GM12874 (cell line): ENCODE results near the gene RSPRY1.

Source experiments
- TF ChIP-seq, protein P1 (sequence below): IDR thresholded peaks from 2 replicates; pipeline ENCODE4 v1.5.1; 2011; ENCODE audit warnings: low read depth, mild to moderate bottlenecking, control low read depth, low read length, moderate library complexity; ENCODE audit not compliant: insufficient read depth

The RSPRY1 gene

DNA sequence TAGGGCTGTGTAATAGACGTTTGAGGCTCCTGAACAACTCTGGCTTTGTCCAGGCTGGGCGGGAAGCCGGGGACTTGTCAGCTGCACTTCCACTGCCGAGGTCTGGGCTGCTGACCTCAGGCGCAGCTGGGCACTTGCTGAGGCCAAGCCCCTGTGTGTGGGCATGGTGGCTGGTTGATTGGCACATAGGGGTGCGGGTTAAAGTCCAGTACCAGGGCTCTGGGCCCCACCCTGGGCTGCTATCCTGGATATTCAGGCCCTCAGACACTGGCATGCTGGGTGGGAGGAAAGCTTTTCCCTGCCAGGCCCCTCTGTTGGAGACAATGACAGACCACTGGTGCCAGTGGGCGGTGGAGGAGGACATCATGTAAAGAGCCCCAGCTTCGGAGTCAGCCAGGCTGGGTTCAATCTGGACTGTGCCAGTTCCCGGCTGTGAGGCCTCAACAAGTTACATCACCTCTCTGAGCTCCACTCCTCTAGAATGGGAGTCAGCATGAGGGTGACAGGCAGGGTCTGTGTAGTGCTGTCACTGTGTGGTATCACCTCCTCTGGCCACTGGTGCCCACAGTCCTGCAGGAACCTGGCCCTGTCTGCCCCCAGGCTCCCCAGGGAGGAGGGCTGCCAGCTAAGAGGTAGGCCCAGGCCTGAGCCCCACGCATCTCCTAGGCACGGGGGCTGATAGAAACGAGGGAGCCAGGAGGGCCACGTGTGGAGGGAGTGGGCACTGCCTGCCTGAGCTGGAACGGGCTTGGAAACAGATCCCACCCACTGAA, 42.8 kb upstream of the RSPRY1 start:
- TF ChIP-seq, protein P1, sequence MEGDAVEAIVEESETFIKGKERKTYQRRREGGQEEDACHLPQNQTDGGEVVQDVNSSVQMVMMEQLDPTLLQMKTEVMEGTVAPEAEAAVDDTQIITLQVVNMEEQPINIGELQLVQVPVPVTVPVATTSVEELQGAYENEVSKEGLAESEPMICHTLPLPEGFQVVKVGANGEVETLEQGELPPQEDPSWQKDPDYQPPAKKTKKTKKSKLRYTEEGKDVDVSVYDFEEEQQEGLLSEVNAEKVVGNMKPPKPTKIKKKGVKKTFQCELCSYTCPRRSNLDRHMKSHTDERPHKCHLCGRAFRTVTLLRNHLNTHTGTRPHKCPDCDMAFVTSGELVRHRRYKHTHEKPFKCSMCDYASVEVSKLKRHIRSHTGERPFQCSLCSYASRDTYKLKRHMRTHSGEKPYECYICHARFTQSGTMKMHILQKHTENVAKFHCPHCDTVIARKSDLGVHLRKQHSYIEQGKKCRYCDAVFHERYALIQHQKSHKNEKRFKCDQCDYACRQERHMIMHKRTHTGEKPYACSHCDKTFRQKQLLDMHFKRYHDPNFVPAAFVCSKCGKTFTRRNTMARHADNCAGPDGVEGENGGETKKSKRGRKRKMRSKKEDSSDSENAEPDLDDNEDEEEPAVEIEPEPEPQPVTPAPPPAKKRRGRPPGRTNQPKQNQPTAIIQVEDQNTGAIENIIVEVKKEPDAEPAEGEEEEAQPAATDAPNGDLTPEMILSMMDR: no peak

DNA sequence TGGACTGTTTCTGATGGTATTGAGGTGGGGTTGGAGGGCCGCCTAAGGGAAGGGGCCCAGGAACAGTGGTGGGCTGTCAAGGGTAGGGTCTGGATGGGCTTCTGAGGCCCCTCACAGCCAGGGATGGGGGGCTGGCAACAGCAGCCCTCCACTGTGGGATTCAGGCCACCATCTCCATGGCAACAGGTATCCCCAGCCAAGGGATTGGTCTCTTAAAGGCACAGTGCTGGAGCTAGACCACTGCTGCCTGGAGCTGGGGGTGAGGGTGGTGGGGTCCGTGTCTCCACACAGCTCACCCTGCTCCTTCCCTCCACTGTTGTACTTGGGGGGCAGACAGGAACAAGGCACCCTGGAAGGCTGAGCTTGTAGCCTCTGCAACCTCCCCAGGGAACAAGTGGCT, 42.1 kb upstream of the RSPRY1 start:
- TF ChIP-seq, protein P1: no peak

DNA sequence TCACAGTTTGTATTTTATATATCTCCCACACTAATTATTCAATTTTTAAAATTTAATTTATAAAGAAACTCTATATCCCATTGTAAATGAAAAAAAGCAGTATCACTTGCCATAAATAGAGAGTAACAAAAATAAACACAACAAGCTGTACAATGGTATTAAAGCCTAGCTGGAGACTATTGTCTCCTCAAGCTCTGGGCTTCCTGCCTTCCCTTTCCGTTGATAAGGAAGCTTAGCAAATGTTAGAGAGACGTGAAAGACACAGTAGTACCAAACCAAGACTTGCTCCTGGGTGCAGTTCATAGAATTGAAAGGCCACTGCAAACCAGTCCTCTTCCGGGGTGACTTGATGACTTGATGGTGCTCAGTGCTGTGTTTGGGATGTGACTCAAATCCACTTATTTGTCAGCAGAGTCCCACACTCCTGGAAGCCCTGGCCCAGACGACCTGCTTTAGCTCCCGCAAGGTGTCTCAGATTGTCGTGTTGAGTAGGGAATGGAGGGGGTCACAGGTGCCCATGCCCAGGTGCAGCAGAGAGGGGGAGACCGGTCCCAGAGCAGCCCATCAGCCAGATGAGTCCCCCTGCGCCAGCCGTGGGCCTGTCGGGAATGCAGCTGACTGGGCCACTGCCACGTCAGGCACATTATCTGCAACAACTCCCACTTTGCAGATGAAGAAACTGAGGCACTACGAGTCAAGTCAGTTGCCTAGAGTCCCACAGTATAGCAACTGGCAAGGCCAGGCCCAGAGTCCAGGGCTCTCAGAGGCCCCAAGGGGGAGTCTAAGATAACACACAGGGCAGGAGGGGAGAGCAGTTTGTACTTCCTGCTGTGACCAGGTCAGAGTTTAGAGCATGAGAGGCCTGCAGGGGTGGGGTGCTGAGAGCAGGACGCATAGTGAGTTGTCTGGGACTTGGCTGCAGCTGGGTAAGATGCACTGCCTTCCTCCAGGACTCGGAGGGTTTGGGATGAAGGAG, 40.8 kb upstream of the RSPRY1 start:
- TF ChIP-seq, protein P1: no peak

DNA sequence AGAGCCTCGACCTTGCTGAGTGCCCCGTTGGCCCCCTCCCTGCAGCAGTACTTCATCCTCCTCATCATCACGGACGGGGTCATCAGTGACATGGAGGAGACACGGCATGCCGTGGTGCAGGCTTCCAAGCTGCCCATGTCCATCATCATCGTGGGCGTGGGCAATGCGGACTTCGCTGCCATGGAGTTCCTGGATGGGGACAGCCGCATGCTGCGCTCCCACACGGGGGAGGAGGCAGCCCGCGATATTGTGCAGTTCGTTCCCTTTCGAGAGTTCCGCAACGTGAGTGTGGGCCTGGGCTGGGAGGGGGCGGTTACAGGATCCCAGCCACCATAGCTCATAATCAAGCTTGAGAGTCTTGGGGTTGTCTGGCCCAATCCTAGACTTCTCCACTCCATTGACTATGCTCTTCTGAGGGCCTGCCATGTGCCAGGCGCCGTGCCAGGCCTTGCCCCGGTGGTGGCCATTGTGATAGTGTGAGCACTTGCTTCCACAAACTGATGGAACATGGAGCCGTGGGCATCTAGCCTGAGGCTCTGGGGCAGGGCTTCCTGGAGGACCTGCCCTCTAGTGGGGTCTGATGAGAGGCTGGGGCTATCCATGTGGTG, 40.0 kb upstream of the RSPRY1 start:
- TF ChIP-seq, protein P1: no peak

DNA sequence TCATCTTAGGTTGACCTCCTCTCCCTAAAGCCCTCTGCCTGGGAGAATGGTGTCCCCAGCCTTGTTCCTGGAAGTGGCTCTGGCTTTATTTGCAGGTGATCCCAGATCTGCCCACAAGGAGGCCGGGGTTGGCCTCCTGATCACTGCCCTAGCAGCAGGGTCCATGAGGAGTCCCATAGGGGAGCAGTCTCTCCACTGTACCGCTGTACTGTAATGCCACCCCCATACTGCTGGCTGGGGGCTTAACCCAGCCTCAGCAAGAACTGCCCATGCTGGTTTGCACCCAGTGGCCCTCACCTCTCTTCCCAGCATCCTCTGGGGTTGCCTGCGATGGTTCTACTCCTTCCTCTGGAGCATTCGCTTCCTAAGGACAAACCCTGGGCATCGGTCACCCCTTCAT, 39.4 kb upstream of the RSPRY1 start:
- TF ChIP-seq, protein P1: peak; percentile 25; the same call in 1 of the 2 replicates

DNA sequence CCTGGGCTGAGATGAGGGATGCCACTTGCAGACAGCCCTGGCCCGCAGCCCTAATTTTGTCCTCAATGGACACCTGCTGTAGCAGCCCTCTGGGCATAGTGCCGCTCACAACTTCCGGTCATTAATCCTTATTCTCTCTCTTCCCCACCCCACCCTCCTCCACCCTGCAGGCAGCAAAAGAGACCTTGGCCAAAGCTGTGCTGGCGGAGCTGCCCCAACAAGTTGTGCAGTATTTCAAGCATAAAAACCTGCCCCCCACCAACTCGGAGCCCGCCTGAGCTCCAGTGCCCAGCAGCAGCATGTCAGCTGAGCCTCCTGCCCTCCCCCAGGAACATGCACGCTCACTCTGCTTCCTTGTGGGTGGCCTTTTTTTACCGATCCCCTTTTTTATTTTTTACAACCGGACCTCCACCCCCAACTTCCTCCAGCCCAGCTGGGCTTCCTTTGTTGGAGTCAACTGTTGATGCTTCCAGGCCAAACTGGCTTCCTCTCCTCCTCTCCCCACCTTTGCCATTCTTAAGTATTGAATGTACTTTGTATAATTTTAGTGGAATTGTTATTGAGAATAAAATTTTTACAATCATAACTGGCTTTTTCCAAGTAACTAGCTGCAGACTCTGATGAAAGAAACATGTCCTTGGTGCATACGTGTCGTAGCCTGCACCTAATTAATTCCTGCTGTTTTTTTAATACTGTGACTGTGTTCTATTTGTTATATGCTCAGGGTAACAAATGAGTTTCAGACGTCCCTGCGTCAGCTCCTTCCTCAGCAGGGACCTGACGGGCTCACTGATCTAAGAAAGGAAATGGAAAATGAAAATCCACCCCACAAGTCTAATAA, 38.5 kb upstream of the RSPRY1 start:
- TF ChIP-seq, protein P1: no peak

DNA sequence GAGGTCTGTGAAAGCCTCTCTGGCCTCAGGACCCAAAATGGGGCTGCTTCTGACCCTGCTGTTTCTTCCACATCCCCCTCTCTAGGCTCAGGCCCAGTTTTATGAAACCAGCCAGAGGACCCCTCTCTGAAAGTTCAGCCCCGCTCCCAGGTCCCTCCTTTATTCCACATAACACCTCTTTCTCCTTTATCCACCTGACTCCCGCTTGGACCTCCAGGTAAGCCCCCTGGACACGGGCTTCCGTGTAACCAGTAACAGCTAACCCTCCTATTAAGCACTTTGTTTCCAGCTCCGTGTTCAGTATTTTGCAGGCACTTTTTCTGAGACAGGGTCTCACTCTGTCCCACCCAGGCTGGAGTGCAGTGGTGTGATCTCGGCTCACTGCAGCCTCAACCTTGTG, 37.6 kb upstream of the RSPRY1 start:
- TF ChIP-seq, protein P1: no peak
